ENCODE measurements around the gene ARAF.
"Not testable (repeated sequence)": the region's sequence is repeated elsewhere in the genome, so short reads cannot be mapped to it uniquely, and the experiment has no call there.

The ARAF gene

GRCh38 chrX:47586043-47586787, 25.2 kb downstream of the ARAF start:
- no peak for DNase-seq

- no peak for DNase-seq
Observed at GRCh38 chrX:47587091-47587891, 26.3 kb downstream of the ARAF start.

- no peak for DNase-seq
Observed at GRCh38 chrX:47587906-47588735, 27.1 kb downstream of the ARAF start.

GRCh38 chrX:47590984-47591383, 30.0 kb downstream of the ARAF start:
- DNase-seq, result no peak

GRCh38 chrX:47593522-47593921, 32.5 kb downstream of the ARAF start:
- no peak for DNase-seq

- DNase-seq, result peak in 1 of 5 experiments; percentile 20
Observed at GRCh38 chrX:47595716-47596251, 34.8 kb downstream of the ARAF start.

GRCh38 chrX:47596256-47596655, 35.3 kb downstream of the ARAF start:
- no peak for DNase-seq

GRCh38 chrX:47597222-47597621, 36.2 kb downstream of the ARAF start:
- no peak for DNase-seq

- DNase-seq, result not testable (repeated sequence)
Observed at GRCh38 chrX:47603125-47603524, 42.1 kb downstream of the ARAF start.

GRCh38 chrX:47605024-47605423, 44.0 kb downstream of the ARAF start:
- no peak for DNase-seq

- DNase-seq, result no peak
Observed at GRCh38 chrX:47607091-47607490, 46.1 kb downstream of the ARAF start.

GRCh38 chrX:47608130-47608810, 47.3 kb downstream of the ARAF start:
- no peak for DNase-seq

- DNase-seq, result no peak
Observed at GRCh38 chrX:47610511-47610910, 49.5 kb downstream of the ARAF start.

GRCh38 chrX:47611489-47611888, 50.5 kb downstream of the ARAF start:
- no peak for DNase-seq

- DNase-seq, result no peak
Observed at GRCh38 chrX:47611926-47612325, 50.9 kb downstream of the ARAF start.

- no peak for DNase-seq
Observed at GRCh38 chrX:47612418-47612817, 51.4 kb downstream of the ARAF start.

GRCh38 chrX:47613082-47613481, 52.1 kb downstream of the ARAF start:
- DNase-seq, result no peak

- no peak for DNase-seq
Observed at GRCh38 chrX:47614618-47615017, 53.6 kb downstream of the ARAF start.

- DNase-seq, result no peak
Observed at GRCh38 chrX:47618923-47619485, 58.0 kb downstream of the ARAF start.

- peak; percentile 59 to 85 (median 74) for DNase-seq
Observed at GRCh38 chrX:47619486-47620302, 58.7 kb downstream of the ARAF start, which contains the start of gene SYN1. Gene SYN1 (minus strand): TSS chrX:47619857. CDS start chrX:47619728, 129 bp downstream.

GRCh38 chrX:47620303-47620685, 59.3 kb downstream of the ARAF start:
- no peak for DNase-seq

Measured in T-helper 2 cell (primary cell).